HG02943 (cell line): Measurements from ENCODE around the gene METTL13.

ENCODE experiments used
- ATAC-seq: cut with Tn5 transposase; IDR thresholded peaks from one replicate; pipeline ENCODE4 v1.9.1; 2021; ENCODE audit warnings: mild to moderate bottlenecking, low read depth, moderate library complexity; ENCODE audit not compliant: unreplicated experiment

METTL13 gene

GRCh38 chr1:171844381-171844780 lies 62.9 kb downstream of the METTL13 start:
- ATAC-seq = no peak

GRCh38 chr1:171845998-171846397 lies 64.5 kb downstream of the METTL13 start:
- ATAC-seq = no peak
